Epidermal melanocyte (primary cell): ENCODE measurements around the gene MAP1LC3B2.
A peak's percentile ranks its signal among the peaks of the same experiment; 100 is the strongest.

Source experiments
- DNase-seq: peaks from one replicate; pipeline ENCODE4 v3.0.0; 2011; ENCODE audit warnings: low spot score; ENCODE audit not compliant: insufficient read length

MAP1LC3B2 gene

DNA sequence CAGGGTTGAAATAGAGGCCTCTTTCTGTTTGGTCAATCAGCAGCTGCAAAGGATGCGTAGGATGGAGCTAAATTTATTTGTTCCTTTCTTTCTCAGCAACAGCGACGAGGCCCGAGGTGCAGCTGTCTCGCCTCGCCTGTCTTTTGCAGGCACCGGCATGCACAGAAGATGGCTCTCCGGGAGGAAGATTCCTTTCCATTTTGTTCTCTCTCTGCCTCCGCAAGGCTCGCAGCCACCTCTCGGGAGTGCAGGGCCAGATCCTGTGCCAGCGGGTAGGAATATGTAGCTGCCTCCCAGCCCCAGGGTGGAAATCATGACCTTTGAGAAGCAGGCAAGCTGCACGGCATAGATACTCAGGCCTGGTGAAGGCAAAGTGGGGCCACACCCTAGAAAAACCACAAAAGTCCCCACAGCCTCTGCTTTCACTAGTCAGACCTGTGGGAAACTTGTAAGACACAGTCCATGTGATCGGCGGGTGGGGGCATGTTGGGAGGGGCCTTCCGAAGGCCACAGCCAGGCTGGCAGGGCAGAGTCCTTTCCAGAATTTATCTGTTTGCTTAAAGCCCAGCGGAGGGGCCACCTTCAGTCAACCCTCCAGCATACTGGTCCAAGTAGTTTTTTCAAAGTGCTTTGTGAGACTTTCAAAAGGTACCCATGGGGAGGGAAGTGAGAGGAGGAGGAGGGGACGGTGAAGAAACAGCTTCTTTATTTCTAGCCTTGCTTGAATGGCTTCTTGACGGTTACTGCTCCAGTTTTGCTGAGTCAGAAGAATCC, at the start of gene MAP1LC3B2:
Gene MAP1LC3B2 (plus strand): TSS at position 220 of the 774 bp plus-strand sequence. CDS start 16,562 bp downstream, outside the sequence.
- peak; percentile 45 for DNase-seq

DNA sequence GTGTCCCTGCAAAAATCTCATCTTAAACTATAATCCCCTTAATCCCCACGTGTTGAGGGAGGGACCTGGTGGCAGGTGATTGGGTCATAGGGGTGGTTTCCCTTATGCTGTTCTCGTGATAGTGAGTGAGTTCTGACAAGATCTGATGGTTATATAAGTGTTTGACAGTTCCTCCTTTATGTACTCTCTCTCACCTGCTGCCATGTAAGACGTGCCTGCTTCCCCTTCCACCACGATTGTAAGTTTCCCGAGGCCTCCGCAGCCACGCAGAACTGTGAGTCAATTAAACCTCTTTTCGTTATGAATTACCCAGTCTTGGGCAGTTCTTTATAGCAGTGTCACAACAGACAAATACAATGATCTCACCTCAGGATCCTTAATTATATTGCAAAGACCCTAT, 45.2 kb upstream of the MAP1LC3B2 start:
- no peak for DNase-seq

DNA sequence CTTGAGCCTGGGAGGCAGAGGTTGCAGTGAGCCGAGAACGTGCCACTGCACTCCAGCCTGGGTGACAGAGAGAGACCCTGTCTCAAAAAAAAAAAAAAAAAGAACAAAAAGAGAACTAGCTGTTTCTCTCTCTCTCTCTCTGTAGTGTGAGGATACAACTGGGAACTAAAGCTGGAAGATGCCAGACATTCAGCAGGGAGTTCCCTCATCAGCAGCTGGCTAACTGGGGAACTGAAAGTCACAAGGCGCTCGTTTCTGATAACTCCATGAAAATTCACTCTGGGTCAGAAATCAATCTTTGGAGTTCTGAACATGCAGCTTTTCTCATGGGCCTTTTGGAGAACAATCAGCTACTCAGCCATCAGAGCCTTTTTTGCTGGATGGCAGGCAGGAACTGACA, 43.5 kb upstream of the MAP1LC3B2 start:
- no peak for DNase-seq

DNA sequence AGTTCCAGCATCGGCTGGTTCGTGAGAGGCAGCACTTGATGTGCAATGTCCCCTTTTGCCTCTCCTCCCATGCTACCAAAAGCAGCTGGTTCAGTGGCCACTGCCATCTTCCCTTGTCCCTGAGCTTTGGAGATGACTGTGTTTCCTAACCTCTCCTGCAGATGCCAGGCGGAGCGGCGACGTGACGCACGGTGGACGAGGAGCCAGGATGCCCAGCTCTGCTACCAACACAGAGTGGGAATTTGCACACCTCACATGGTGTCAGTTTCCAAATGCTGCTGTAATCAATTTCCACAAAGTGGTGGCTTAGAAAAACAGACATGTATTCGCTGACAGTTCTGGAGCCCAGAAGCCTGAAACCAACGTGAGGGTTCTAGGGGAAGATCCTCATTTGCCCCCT, 42.5 kb upstream of the MAP1LC3B2 start:
- DNase-seq, result no peak

DNA sequence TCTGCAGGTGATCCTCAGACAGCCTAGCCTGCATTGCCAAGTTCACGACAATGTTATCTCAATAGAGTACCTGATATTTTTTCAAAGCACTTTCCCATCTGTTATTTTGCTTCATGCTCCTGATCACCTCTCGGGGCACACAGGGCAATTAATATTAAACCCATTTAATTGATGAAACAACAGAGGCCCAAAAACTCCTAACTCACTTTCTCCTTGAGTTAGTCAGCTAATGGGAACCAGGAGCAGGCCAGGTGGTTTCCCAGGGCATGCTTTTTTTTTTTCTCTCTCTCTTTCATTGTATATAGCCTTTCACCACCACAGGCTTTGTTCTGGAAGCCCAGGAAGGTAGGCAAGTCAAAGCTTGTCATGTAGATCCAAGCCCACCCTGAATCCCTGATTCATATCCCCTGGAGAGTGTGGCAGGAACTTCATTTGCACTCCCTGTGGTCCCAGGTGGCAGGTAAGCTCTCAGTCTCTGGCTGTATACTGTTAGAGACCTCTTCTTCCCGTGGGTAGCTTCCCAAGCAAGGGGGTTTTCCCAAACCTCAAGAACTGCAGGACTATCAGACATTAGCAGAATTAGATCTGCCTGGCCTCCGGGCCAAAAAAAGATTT, 41.6 kb upstream of the MAP1LC3B2 start:
- DNase-seq, result no peak

DNA sequence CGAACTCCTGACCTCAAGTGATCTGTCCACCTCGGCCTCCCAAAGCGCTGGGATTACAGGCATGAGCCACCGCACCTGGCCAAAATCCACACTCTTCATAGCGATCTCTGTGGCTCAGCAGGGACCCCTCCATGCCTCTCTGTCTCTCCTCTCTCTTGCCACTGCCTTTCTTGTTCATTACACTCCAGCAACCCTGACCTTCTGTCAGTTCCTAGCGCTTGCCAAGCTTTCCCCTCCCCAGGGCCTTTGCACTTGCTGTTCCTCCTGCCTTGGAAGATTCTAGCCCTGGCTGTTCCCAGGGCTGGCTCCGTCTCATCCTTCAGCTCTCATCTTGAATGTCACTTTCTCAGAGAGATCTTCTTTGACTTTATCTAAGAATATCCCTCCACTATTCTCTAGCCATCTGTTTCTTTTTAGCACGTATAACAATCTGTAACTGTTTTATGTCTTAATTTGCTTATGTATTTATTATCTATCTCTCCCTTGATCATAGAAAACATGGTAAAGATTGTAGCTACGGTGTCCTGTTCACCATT, 38.9 kb upstream of the MAP1LC3B2 start:
- no peak for DNase-seq

DNA sequence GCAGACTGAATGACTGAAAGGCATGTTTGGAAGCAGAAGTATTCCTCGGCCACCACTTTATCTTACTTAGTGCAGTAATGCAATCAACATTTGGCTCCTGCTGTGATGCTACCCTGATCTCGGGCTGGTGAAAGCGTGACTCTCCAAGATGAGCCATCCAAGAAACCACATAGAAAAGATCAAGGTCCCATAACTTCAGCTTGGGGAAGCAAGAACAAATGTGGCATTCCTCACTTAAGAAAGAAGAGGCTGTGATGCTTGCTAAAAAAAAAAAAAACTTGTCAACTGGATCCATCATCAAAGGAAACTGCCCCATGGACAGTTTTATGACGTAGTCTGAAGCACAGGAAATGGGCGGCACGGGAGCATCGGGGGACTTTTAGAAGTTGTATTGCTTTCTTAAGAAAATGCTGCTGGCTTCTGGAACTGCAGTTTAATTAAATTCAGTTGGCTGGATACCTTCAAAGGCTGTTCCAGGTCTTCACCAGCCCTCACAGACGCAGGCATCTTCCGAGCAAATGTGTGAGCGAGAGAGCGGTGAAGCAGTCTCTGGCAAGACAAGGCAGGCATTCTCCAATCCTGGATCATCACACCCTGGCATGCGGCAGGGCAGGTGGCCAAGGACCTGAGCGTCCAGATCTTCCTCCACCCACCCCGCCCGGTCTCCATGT, 38.2 kb upstream of the MAP1LC3B2 start:
- no peak for DNase-seq

DNA sequence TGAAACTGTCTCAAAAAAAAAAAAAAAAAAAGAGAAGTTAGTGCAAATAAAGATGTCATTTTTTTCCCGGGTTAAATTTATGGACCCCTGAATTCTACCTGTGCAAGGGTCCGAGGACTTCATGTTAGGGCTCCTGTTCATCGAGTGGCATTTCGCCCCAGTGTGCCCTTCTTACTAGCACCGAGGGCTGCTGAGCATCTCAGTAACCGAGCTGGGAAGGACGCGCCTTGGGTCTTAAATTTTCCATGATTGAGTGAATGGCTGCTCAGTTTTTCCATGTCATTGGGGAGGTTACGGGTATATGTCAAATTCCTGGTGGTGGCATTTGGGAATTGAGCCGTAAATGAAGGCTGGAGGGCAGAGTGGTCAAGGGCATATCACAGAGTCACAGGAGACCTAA, 34.9 kb upstream of the MAP1LC3B2 start:
- DNase-seq, result no peak

DNA sequence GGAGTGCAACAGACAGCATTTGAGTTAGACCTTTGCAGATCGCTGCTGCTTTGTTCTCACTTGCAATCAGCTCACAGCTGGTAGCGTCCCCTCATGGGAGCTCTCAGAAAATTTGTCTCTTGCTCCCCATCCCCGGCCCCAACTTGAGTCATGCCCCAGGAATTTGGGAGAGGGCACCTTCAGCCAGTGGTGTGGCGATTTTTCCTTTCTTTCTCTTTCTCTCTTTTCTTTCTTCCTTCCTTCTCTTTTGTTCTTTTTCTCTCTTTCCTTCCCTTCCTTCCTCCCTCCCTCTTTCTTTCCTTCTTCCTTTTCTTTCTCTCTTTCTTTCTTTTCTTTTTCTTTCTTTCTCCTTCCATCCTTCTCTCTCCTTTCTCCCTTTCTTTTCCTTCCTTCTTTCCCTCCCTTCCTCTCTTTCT, 34.2 kb upstream of the MAP1LC3B2 start:
- DNase-seq, result no peak

DNA sequence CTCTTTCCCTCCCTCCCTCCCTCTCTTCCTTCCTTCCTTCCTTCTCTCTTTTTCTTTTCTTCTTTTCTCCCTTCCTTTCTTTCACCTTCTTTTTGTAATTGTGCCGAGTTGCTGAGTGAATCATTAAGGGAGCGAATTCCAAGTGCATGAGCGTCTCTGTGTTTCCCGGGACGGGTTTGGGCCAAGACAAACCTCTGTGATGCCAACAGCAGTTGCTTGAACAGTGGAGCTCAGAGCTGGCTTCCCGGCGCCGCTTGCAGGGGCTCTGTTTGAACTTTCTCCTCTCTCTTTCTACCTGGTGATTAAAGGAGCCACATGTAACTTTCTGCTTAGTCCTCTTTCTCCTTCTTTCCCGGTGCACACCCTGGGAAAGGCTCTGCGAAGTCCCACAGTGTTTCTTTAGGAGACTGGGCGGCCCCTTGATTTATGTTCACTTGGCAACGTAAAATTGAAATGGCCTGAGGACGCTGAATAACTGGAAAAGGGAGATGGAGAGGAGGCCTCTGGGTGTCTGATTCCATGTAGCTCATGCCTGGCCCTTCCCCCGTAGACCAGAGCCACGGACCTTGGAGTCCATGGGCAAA, 33.7 kb upstream of the MAP1LC3B2 start:
- no peak for DNase-seq

DNA sequence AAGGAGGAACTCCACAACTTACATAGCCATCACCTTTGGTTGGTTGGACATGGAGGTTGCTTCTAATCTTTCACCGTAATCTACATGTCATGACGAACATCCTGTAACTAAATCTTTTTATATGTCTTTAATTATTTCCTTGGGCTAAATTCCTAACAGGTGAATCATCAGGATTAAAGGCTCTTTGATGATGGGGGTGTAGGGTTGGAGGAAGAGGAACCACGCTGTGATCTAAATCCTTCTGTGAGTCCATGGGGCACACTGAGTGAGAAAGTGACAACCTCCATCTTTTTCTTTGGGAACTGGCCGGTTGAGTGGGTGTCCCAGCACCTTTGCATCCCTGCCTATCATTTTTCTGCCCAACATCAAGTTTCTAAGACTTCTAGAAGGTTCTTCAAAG, 31.1 kb upstream of the MAP1LC3B2 start:
- DNase-seq, result no peak

DNA sequence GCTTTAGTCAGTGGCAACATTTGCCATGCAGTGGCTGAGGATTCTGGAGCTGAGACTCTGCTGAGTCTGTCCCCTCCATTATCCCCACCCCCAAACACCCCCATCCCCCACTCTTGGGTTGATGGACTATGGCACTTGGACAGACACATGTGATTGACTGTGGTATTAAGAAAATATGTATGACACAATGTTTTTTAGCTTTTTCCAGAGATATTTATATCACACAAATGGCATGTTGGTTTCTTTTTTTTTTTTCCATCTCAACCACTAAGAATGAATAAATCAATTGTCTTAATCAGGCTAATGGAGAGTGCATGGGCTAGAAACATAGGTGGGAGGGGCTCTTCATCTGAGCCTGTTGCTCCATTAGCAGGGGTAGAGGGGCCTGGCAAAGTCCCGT, 30.7 kb upstream of the MAP1LC3B2 start:
- peak; percentile 40 for DNase-seq

DNA sequence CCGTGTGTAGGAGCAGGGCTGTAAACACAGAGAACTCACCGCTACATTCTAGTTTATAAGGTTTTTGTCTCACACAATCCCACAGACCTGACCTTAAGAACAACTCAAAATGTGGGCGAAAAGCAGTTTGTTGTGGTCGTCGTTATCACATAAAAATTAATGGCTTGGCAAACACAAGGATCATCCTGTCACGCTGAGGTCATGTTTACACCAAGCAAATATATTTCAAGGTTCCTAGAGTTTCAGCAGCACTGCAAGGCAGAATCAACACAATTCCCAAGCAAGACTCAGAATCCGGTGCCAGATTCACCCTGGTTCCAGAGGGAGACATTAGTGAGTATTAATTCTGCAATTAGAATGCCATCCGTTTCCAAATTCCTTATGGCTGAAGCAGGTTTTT, 30.1 kb upstream of the MAP1LC3B2 start:
- DNase-seq, result no peak

DNA sequence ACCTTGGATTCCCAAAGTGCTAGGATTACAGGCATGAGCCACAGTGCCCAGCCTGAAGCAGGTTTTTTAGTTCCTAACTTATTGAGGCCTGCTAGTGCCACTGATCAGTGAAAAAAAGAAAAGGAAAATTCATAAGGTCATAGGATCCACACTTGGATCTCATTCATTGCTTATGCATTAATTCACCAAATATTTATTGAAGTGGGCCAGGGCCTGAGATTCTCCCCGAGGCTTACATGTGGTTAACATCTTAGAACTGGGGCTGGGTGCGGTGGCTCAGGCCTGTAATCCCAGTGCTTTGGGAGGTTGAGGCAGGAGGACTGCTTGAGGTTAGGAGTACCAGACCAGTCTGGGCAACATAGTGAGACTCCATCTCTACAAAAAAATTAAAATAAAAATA, 29.5 kb upstream of the MAP1LC3B2 start:
- no peak for DNase-seq

DNA sequence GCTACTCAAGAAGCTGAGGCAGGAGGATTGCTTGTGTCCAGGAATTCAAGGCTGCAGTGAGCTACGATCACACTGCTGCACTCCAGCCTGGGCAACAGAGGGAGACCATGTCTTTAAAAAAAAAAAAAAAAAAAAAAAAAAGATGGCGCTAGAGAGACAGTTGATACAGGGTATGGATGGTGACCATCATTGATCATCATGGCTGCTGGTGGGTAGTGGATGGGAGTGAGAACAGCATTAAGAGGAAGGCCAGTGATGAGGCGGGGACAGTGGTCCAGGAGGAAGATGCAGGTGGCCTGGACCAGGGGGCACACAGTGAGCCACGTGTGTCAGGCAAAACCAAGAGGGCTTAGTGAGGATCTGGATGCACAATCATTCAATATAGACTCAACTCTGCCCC, 26.8 kb upstream of the MAP1LC3B2 start:
- DNase-seq, result no peak

DNA sequence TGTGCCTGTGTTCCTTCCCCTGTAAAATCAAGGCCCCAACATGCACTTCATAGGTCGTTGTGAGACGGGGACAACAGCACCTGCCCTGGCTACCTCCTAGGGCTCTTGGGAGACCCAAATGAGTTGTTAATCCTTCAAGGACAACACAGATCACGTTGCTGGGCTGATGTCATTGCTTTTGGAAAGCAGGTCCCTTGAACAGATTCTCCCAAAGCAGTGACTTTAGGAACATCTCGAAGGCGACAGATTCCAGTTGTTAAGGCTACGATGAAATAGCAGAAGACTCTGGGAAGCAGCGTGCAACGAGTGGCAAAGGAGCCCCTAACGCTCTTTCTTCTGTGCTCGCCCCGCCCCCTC, 26.2 kb upstream of the MAP1LC3B2 start:
- DNase-seq, result no peak

DNA sequence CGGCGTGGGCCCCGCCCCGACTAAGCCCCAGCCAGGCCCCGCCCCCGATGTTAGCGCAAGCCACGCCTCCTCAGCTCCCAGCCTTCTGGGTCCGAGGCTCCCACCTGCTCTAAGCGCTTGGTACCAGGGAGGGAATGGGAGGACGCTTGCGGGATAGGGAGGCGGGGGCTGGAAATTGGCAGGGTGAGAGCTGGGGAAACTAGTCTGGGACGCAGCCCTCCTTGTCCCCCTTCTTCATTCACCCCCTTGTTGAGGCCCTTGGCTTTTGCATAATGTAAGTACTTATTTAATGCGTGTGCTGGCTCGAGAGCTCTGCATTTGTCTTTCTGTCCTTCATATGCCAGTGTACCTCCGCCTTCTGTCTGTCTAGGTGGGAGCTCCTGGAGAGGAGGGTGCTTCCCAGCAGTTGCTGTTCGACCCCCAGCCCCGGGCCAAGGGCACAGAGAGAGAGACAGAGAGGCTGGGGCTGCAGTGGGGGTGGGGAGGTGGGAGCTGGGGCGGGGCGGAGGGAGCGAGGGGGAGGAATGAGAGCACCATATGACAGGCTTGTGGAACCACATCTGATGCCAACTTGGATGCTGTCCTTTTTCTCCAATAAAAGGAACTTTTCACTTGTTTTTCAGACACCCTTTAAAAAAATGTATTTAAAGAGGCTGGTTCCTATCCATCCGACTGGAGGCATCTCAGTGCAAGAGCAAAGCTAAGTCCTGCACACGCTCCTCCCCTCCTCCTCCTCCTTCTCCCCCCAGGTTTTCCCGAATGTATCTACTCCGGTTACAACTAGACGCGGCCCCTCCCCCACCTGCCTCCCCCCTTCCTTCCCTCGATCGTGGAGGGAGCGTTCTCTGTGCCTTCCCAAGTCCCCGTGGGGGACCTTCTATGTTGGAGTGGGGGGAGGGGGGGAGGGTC, 25.6 kb upstream of the MAP1LC3B2 start:
- DNase-seq, result peak; percentile 80

DNA sequence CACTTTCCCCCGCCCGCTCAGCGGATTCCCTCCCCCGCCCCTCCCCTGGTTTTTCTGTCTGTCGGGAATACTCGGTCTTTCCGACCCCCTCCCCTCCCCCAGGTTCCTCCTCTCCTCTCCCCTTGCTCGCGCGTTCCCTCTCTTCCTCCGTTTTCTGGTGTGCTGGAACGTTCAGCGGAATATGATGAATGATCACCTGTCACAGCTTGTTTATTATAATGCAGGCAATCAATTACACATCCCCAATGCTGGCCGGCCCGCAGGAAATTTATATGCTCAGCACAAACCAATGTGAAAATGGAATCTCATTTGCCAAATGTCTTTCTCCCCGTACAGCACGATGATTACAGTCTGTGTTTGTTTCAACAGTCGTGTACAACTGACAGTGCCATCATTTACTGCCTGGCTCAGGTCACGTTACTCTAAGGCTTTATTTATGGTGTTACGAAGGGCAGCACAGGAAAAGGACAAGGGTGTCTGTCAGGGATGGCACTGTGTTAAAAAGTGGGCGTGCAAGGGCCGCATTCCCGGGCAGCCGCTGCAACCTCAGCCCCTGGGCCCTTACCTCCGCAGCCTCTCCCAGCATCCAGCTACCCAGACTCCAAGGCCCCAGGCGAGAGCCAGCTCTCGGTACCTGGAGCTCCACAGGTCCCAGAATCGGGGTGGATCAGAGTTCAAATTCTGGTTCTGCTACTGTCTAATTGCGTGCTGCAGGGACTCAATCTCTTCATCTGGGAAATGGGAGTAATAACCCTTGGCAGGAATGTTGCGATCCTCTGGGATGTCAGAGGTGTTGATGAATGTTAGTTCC, 24.7 kb upstream of the MAP1LC3B2 start:
- DNase-seq, result no peak

DNA sequence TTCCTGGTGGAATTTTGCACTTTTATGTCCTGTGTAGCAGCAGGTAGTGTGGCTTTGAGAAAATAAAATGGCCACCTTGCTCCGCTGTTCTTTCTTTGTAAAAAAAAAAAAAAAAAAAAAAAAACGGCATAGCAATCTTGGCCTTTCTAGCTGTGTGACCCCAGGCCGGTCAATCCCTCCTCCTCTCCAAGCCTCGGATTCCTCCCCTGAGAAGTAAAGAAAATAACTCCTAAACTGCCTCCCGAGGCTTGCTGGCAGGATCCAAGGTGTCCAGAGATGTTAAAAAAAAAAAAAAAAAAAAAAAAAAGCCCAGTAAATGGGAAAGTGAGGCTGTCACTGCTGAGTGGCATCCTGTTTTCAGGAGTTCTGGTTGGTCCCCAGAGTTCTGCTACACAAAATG, 23.9 kb upstream of the MAP1LC3B2 start:
- no peak for DNase-seq
